ENCODE measurements around the gene BAIAP2. TPM values are rescaled to one million over a fixed set of nuclear protein-coding genes. Genes with fewer than 3 reads are reported as not detected.

The BAIAP2 gene
- total and polyA plus RNA-seq, 10 of the 15 experiments (the other 5 are each of a cell fraction or from before 2014, with no cell fraction given): 0.15 to 1.2 (median 0.46) TPM; not detected in 2

DNA sequence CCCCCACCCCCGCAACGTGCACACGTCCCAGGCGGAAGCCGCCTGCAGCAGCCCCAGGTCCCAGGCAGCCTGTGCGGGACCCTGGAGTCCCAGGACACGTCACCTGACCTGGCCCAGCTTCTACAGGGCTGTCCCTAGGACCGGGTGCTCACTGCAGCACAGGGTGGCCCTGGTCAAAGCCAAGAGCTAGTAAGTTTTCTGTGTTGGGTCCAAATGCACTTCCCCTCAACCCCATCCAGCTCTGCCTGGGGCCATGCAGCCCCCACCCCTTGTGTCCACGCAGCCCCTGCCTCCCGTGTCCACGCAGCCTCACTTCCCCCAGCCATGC, 108.2 kb downstream of the BAIAP2 start (continued):
- TF ChIP-seq, protein P1, sequence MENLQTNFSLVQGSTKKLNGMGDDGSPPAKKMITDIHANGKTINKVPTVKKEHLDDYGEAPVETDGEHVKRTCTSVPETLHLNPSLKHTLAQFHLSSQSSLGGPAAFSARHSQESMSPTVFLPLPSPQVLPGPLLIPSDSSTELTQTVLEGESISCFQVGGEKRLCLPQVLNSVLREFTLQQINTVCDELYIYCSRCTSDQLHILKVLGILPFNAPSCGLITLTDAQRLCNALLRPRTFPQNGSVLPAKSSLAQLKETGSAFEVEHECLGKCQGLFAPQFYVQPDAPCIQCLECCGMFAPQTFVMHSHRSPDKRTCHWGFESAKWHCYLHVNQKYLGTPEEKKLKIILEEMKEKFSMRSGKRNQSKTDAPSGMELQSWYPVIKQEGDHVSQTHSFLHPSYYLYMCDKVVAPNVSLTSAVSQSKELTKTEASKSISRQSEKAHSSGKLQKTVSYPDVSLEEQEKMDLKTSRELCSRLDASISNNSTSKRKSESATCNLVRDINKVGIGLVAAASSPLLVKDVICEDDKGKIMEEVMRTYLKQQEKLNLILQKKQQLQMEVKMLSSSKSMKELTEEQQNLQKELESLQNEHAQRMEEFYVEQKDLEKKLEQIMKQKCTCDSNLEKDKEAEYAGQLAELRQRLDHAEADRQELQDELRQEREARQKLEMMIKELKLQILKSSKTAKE (IDR thresholded peaks at IDR 0.05; ENCODE audit: low read depth, poor library complexity, severe bottlenecking): no peak
- TF ChIP-seq, protein P2, sequence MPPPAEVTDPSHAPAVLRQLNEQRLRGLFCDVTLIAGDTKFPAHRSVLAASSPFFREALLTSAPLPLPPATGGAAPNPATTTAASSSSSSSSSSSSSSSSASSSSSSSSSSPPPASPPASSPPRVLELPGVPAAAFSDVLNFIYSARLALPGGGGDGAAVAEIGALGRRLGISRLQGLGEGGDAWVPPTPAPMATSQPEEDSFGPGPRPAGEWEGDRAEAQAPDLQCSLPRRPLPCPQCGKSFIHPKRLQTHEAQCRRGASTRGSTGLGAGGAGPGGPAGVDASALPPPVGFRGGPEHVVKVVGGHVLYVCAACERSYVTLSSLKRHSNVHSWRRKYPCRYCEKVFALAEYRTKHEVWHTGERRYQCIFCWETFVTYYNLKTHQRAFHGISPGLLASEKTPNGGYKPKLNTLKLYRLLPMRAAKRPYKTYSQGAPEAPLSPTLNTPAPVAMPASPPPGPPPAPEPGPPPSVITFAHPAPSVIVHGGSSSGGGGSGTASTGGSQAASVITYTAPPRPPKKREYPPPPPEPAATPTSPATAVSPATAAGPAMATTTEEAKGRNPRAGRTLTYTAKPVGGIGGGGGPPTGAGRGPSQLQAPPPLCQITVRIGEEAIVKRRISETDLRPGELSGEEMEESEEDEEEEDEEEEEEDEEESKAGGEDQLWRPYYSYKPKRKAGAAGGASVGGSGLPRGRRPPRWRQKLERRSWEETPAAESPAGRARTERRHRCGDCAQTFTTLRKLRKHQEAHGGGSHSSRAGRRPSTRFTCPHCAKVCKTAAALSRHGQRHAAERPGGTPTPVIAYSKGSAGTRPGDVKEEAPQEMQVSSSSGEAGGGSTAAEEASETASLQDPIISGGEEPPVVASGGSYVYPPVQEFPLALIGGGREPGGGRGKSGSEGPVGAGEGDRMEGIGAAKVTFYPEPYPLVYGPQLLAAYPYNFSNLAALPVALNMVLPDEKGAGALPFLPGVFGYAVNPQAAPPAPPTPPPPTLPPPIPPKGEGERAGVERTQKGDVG (CRISPR knock-in tag; IDR thresholded peaks at IDR 0.05): no peak
- TF ChIP-seq ASH2L (IDR thresholded peaks at IDR 0.05; ENCODE audit: borderline replicate concordance, low read depth) (no peak), ZNF687 (IDR thresholded peaks at IDR 0.05) (no peak), NFXL1 (IDR thresholded peaks at IDR 0.05; ENCODE audit: borderline replicate concordance) (no peak)
